Hepatocyte (in vitro differentiated cells): ENCODE data around the gene C5orf24.

Experiments
- EZH2 ChIP-seq: fragments of 200-600 bp; sonication (generic); IDR thresholded peaks from 2 replicates; pipeline ENCODE4 v1.6.1; 2016; ENCODE audit warnings: antibody characterized with exemption, mild to moderate bottlenecking, borderline replicate concordance
- EZH2phosphoT487 ChIP-seq: fragments of 200-600 bp; sonication (generic); IDR thresholded peaks from one replicate; pipeline ENCODE4 v1.6.1; 2018; ENCODE audit warnings: antibody characterized with exemption, mild to moderate bottlenecking, low read depth, moderate library complexity; ENCODE audit not compliant: unreplicated experiment, severe bottlenecking
- TF ChIP-seq, protein P1 (sequence below): fragments of 200-600 bp; sonication (generic); IDR thresholded peaks from 2 replicates; pipeline ENCODE4 v1.5.1; 2016; ENCODE audit warnings: antibody characterized with exemption, mild to moderate bottlenecking; ENCODE audit not compliant: poor library complexity

DNA sequence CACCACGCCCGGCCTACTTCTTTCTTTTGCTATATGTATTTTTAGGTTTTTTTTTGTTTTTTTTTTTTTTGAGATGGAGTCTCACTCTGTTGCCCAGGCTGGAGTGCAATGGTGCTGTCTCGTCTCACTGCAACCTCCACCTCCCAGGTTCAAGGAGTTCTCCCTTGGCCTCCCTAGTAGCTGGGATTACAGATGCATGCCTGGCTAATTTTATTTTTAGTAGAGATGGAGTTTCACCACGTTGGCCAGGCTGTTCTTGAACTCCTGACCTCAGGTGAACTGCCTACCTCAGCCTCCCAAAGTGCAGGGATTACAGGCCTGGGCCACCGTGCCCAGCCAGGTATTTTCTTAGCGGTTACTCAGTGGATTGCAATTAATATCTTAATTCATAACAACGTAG lies 23.9 kb upstream of the C5orf24 start:
- TF ChIP-seq, protein P1, sequence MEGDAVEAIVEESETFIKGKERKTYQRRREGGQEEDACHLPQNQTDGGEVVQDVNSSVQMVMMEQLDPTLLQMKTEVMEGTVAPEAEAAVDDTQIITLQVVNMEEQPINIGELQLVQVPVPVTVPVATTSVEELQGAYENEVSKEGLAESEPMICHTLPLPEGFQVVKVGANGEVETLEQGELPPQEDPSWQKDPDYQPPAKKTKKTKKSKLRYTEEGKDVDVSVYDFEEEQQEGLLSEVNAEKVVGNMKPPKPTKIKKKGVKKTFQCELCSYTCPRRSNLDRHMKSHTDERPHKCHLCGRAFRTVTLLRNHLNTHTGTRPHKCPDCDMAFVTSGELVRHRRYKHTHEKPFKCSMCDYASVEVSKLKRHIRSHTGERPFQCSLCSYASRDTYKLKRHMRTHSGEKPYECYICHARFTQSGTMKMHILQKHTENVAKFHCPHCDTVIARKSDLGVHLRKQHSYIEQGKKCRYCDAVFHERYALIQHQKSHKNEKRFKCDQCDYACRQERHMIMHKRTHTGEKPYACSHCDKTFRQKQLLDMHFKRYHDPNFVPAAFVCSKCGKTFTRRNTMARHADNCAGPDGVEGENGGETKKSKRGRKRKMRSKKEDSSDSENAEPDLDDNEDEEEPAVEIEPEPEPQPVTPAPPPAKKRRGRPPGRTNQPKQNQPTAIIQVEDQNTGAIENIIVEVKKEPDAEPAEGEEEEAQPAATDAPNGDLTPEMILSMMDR, result no peak
- TF ChIP-seq EZH2phosphoT487, result no peak
- TF ChIP-seq EZH2, result no peak
